ENCODE data around the gene STMND1. TPM values are rescaled to one million over a fixed set of nuclear protein-coding genes. Genes with fewer than 3 reads are reported as not detected.

The STMND1 gene
- total RNA-seq, 1 experiment from 2014 or later: not detected

DNA sequence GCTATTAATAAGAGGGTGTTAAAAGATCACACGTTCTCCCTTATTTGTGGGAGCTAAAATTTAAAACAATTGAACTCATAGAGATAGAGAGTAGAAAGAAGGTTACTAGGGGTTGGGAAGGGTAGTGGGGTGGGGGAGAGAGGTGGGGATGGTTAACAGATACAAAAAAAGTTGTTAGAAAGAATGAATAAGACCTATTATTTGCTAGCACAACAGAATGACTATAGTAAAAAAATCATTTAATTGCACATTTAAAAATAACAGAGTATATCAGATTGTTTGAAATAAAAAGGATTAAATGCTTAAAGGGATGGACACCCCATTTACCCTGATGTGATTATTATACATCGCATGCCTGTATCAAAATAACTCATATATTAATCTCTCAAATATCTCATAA lies 43.3 kb upstream of the STMND1 start:
- TF ChIP-seq, protein P1, sequence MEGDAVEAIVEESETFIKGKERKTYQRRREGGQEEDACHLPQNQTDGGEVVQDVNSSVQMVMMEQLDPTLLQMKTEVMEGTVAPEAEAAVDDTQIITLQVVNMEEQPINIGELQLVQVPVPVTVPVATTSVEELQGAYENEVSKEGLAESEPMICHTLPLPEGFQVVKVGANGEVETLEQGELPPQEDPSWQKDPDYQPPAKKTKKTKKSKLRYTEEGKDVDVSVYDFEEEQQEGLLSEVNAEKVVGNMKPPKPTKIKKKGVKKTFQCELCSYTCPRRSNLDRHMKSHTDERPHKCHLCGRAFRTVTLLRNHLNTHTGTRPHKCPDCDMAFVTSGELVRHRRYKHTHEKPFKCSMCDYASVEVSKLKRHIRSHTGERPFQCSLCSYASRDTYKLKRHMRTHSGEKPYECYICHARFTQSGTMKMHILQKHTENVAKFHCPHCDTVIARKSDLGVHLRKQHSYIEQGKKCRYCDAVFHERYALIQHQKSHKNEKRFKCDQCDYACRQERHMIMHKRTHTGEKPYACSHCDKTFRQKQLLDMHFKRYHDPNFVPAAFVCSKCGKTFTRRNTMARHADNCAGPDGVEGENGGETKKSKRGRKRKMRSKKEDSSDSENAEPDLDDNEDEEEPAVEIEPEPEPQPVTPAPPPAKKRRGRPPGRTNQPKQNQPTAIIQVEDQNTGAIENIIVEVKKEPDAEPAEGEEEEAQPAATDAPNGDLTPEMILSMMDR (conservative IDR thresholded peaks at IDR 0.05): no peak
- Mint-ChIP-seq H3K4me1 (no peaks in the 10 kb centered on the region), H3K9me3 (no peaks in the 10 kb centered on the region), H3K27me3 (ENCODE audit: low read depth) (peaks cover 2% of the 10 kb centered on the region; the same call in 1 of the 2 replicates), H3K4me3 (no peak overlapping the region), H3K36me3 (ENCODE audit: insufficient read depth in 1 of 3, low read depth in 3 of 3) (no peaks in the 10 kb centered on the region), H3K27ac (no peak overlapping the region)
- H2AFZ ChIP-seq (ENCODE audit: low read length): no peak overlapping the region
- no peak overlapping the region for H2BK20ac ChIP-seq (ENCODE audit: low read depth, low read length, poor library complexity, severe bottlenecking)
- H3K18ac ChIP-seq (ENCODE audit: insufficient read length, low read depth, low read length): no peak overlapping the region
- no peak overlapping the region for H4K91ac ChIP-seq (ENCODE audit: insufficient read length, low read depth, low read length)
- H4K8ac ChIP-seq (replicated peaks; ENCODE audit: insufficient read length, low read depth, low read length): no peak overlapping the region
- H3K27ac ChIP-seq (ENCODE audit: insufficient read length, low read depth, low read length): no peak overlapping the region
- no peak overlapping the region for H3K4ac ChIP-seq (ENCODE audit: low read depth, low read length)
- no peak overlapping the region for H3K4me2 ChIP-seq (ENCODE audit: insufficient read depth, insufficient read length, low read length)
- no peak overlapping the region for H4K5ac ChIP-seq (ENCODE audit: insufficient read length, low read depth, low read length)
- no peak overlapping the region for H3K56ac ChIP-seq (ENCODE audit: insufficient read length, low read depth, low read length)
- no CpG with 5 or more reads among the region's 2 CpGs for WGBS (ENCODE audit: extremely low coverage, insufficient read length, low lambda C conversion rate)
- H2BK12ac ChIP-seq (ENCODE audit: insufficient read length, low read depth, low read length): no peak overlapping the region
- DNase-seq: no peak
- H2BK5ac ChIP-seq (ENCODE audit: insufficient read length, low read length): no peak overlapping the region
- H3T11ph ChIP-seq (ENCODE audit: low read length): no peak overlapping the region
- no peaks in the 10 kb centered on the region for H3K4me1 ChIP-seq (ENCODE audit: insufficient read depth, low read length)
- no peak overlapping the region for H3K14ac ChIP-seq (ENCODE audit: insufficient read depth, low read length)
- no peak overlapping the region for H3K9ac ChIP-seq (ENCODE audit: extremely low read depth, insufficient read length, low read length)
- no peak overlapping the region for H2BK15ac ChIP-seq (ENCODE audit: low read depth, low read length)
- no peaks in the 10 kb centered on the region for H3K79me2 ChIP-seq (ENCODE audit: insufficient read depth, low read length)
- H2AK5ac ChIP-seq (ENCODE audit: insufficient read length, low read length): no peak overlapping the region
- no peak overlapping the region for H3K23ac ChIP-seq (ENCODE audit: insufficient read length, low read depth, low read length)
- no peaks in the 10 kb centered on the region for H3K9me3 ChIP-seq (ENCODE audit: control insufficient read depth, low read depth, low read length)
- no peaks in the 10 kb centered on the region for H4K20me1 ChIP-seq (ENCODE audit: control insufficient read depth, insufficient read depth, insufficient read length)
- H3K27me3 ChIP-seq (ENCODE audit: insufficient read depth, low read length): no peaks in the 10 kb centered on the region
- H3K23me2 ChIP-seq (ENCODE audit: insufficient read length, low read depth, low read length, poor library complexity, severe bottlenecking): no peaks in the 10 kb centered on the region
- H2BK120ac ChIP-seq (ENCODE audit: low read depth, low read length, poor library complexity, severe bottlenecking): no peak overlapping the region
- no peaks in the 10 kb centered on the region for H3K79me1 ChIP-seq (ENCODE audit: insufficient read depth, low read depth, low read length, poor library complexity, severe bottlenecking)
